ENCODE data around the gene DENND1B.

GRCh38 chr1:197595304-197595904 lies 179.9 kb downstream of the DENND1B start:
- no peak for TF ChIP-seq POLR2AphosphoS5 (IDR thresholded peaks at IDR 0.05)
- TF ChIP-seq CTCF (IDR thresholded peaks at IDR 0.05), result no peak
- TF ChIP-seq POLR2A (IDR thresholded peaks at IDR 0.05), result no peak

All from breast epithelium (tissue), 3 donors.